Measurements from ENCODE around the gene ITCH. TPM values are rescaled to one million over a fixed set of nuclear protein-coding genes. Genes with fewer than 3 reads are reported as not detected.

The ITCH gene
- total RNA-seq, 2 donors from 2014 or later, result 22.4 to 24.4 TPM

DNA sequence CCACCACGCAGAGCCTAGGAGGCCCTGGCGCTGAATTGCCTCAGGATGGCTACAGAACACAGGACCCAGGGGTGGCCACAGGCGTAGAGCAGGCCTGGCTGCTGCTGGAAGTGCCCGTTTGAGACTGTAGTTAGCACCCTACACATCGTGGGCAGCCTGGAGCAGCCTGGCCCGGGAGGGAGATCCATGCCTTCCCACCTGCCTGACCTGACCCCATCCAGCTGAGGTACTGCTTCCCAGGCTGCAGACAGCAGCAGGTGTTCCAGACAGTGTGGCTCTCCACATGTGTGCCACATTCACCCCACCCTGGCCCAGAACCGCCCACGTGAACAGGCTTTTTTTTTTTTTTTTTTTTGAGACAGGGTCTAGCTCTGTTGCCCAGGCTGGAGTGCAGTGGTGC lies 174.6 kb downstream of the ITCH start:
- no peak overlapping the region for H3K4me3 ChIP-seq
- TF ChIP-seq POLR2A (IDR thresholded peaks at IDR 0.05), result no peak
- TF ChIP-seq, protein P1, sequence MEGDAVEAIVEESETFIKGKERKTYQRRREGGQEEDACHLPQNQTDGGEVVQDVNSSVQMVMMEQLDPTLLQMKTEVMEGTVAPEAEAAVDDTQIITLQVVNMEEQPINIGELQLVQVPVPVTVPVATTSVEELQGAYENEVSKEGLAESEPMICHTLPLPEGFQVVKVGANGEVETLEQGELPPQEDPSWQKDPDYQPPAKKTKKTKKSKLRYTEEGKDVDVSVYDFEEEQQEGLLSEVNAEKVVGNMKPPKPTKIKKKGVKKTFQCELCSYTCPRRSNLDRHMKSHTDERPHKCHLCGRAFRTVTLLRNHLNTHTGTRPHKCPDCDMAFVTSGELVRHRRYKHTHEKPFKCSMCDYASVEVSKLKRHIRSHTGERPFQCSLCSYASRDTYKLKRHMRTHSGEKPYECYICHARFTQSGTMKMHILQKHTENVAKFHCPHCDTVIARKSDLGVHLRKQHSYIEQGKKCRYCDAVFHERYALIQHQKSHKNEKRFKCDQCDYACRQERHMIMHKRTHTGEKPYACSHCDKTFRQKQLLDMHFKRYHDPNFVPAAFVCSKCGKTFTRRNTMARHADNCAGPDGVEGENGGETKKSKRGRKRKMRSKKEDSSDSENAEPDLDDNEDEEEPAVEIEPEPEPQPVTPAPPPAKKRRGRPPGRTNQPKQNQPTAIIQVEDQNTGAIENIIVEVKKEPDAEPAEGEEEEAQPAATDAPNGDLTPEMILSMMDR (IDR thresholded peaks at IDR 0.05), result no peak
- H3K36me3 ChIP-seq (replicated peaks in 1 of 2; ENCODE audit: insufficient read depth in 1 of 2, low read depth in 2 of 2), result peaks cover 7 to 34% of the 10 kb centered on the region in 2 donors
- ATAC-seq (no peak), DNase-seq (no peak)
- H3K4me1 ChIP-seq, result no peaks in the 10 kb centered on the region
- no peaks in the 10 kb centered on the region for H3K9me3 ChIP-seq
- intact Hi-C loops (cut with DNase I), result no loop called here
- WGBS, 2 donors, result 80 to 88% methylated on average over 8 of the region's 8 CpGs
- no peak overlapping the region for H3K27ac ChIP-seq
- no peaks in the 10 kb centered on the region for H3K27me3 ChIP-seq

DNA sequence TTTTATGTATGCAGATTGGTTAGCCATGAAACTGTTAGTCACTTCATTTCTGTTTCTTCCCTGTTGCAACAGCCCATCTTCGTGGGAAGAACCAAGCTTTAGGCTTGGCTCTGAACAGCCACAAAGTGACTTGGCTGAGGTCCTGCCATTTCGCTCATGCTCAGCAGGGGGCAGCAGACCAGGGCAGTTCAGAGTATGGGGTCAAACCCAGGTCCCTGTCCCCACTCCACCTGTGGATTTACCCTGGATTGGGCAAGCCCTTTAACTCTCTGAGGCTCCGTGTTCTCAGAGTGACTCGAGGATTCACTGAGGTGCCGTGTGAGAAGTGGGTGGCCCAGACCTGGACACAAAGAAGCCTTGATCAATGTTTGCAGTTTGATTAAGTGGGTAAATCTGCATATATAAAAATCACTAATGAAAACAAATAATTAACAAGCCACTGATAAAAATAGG lies 175.6 kb downstream of the ITCH start:
- peak; percentile 51 to 71 (median 64) for DNase-seq
- intact Hi-C loops (cut with DNase I), result no loop called here

GRCh38 chr20:34539756-34540155 lies 176.7 kb downstream of the ITCH start:
- no peak for DNase-seq
- TF ChIP-seq, protein P1 (IDR thresholded peaks at IDR 0.05), result no peak
- no peak for TF ChIP-seq POLR2A (IDR thresholded peaks at IDR 0.05)
- no peaks in the 10 kb centered on the region for H3K4me1 ChIP-seq
- no peaks in the 10 kb centered on the region for H3K27me3 ChIP-seq
- no peak for ATAC-seq
- H3K36me3 ChIP-seq (replicated peaks in 1 of 2; ENCODE audit: insufficient read depth in 1 of 2, low read depth in 2 of 2), result peaks cover 5 to 22% of the 10 kb centered on the region in 2 donors
- no peak overlapping the region for H3K4me3 ChIP-seq
- H3K9me3 ChIP-seq, result no peaks in the 10 kb centered on the region
- intact Hi-C loops (cut with DNase I), result no loop called here
- 95 to 97% methylated on average over 7 to 8 of the region's 8 CpGs for WGBS, 2 donors
- no peak overlapping the region for H3K27ac ChIP-seq

More for the DNA sequence above, 175.6 kb downstream of the ITCH start:
- H3K27me3 ChIP-seq, result no peaks in the 10 kb centered on the region
- H3K4me3 ChIP-seq, result no peak overlapping the region
- no peaks in the 10 kb centered on the region for H3K4me1 ChIP-seq
- H3K9me3 ChIP-seq, result no peaks in the 10 kb centered on the region
- ATAC-seq, result peak; percentile 67
- 21 to 33% methylated on average over 5 of the region's 5 CpGs for WGBS, 2 donors
- H3K36me3 ChIP-seq (replicated peaks in 1 of 2; ENCODE audit: insufficient read depth in 1 of 2, low read depth in 2 of 2), result peaks cover 7 to 30% of the 10 kb centered on the region in 2 donors
- no peak for TF ChIP-seq POLR2A (IDR thresholded peaks at IDR 0.05)
- TF ChIP-seq, protein P1 (IDR thresholded peaks at IDR 0.05), result peak; percentile 47 to 77 (median 71)
- no peak overlapping the region for H3K27ac ChIP-seq

DNA sequence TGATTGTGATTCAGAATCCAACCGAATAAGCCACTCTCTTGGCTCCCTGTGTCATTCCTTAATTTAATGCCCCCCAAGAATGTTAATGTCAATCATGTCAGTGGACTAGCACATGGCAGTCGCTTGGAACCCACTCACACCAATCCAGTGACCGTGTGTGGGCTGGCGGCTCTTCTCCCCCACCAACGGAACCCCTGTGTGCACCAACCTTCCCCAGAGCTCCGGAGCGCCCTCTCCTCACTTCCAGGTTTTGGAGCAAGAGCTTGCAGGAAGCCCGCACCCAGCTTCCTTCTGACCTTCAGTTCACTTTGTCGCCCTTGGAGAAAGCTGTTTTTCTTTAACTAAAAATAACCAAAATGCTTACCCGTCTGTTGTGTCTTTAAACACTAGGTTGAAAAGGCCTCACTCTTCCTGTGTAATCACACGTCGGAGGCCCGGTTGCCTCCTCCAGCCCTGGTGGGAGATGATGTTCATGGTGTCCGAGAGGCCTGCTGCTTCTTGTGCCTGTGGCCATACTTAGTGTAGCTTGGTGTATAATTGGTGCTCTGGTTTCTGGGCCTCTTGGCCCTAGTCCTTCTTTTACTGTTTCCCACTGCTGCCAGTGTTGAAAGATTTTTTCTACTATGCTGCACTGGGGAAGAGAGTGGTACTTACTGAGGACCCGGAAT lies 177.7 kb downstream of the ITCH start:
- 85 to 88% methylated on average over 15 of the region's 15 CpGs for whole genome bisulfite sequencing, 2 donors
- H3K27me3 ChIP-seq, result no peaks in the 10 kb centered on the region
- no peak overlapping the region for H3K4me3 ChIP-seq
- H3K4me1 ChIP-seq, result no peaks in the 10 kb centered on the region
- TF ChIP-seq POLR2A (IDR thresholded peaks at IDR 0.05), result no peak
- TF ChIP-seq, protein P1 (IDR thresholded peaks at IDR 0.05), result no peak
- ATAC-seq (no peak), DNase-seq (no peak)
- H3K9me3 ChIP-seq, result no peaks in the 10 kb centered on the region
- intact Hi-C loops (cut with DNase I), result no loop called here
- no peak overlapping the region for H3K27ac ChIP-seq
- peaks cover 0 to 13% of the 10 kb centered on the region in 2 donors for H3K36me3 ChIP-seq (replicated peaks in 1 of 2; ENCODE audit: insufficient read depth in 1 of 2, low read depth in 2 of 2)

Data from body of pancreas (tissue), 4 donors.